ENCODE data around the gene RNF149.

RNF149 gene

GRCh38 chr2:101328474-101329007, 20.0 kb upstream of the RNF149 start:
- TF ChIP-seq RARB (CRISPR knock-in tag; IDR thresholded peaks at IDR 0.05) (no peak), ZC3H10 (CRISPR knock-in tag; IDR thresholded peaks at IDR 0.05) (no peak), TCF4 (CRISPR knock-in tag; IDR thresholded peaks at IDR 0.05; ENCODE audit: borderline replicate concordance) (no peak), ZNF70 (CRISPR knock-in tag; IDR thresholded peaks at IDR 0.05) (no peak), CREB5 (CRISPR knock-in tag; IDR thresholded peaks at IDR 0.05; ENCODE audit: low read depth) (no peak), PATZ1 (CRISPR knock-in tag; IDR thresholded peaks at IDR 0.05; ENCODE audit: borderline replicate concordance) (no peak), ZFP3 (CRISPR knock-in tag; IDR thresholded peaks at IDR 0.05) (no peak)
- ATAC-seq: no peak

- ATAC-seq: no peak
Measured at GRCh38 chr2:101327863-101328394, 19.4 kb upstream of the RNF149 start.

More at GRCh38 chr2:101327863-101328394, 19.4 kb upstream of the RNF149 start:
- no peak for TF ChIP-seq POU6F1 (CRISPR knock-in tag; IDR thresholded peaks at IDR 0.05; ENCODE audit: borderline replicate concordance, low read depth)
- TF ChIP-seq ARNTL (CRISPR knock-in tag; IDR thresholded peaks at IDR 0.05; ENCODE audit: borderline replicate concordance, low read depth): no peak
- TF ChIP-seq TSHZ2 (CRISPR knock-in tag; IDR thresholded peaks at IDR 0.05): no peak
- no peak for TF ChIP-seq BACH2 (CRISPR knock-in tag; IDR thresholded peaks at IDR 0.05; ENCODE audit: borderline replicate concordance)
- TF ChIP-seq RARB (CRISPR knock-in tag; IDR thresholded peaks at IDR 0.05): no peak
- no peak for TF ChIP-seq ZFP30 (CRISPR knock-in tag; IDR thresholded peaks at IDR 0.05)
- TF ChIP-seq CSDC2 (CRISPR knock-in tag; IDR thresholded peaks at IDR 0.05): no peak
- TF ChIP-seq ZNF8 (CRISPR knock-in tag; IDR thresholded peaks at IDR 0.05): no peak
- no peak for TF ChIP-seq PATZ1 (CRISPR knock-in tag; IDR thresholded peaks at IDR 0.05; ENCODE audit: borderline replicate concordance)
- TF ChIP-seq SNAI2 (CRISPR knock-in tag; IDR thresholded peaks at IDR 0.05): no peak
- no peak for TF ChIP-seq ZC3H10 (CRISPR knock-in tag; IDR thresholded peaks at IDR 0.05)
- TF ChIP-seq PPARA (CRISPR knock-in tag; IDR thresholded peaks at IDR 0.05; ENCODE audit: borderline replicate concordance): no peak
- no peak for TF ChIP-seq ZFP3 (CRISPR knock-in tag; IDR thresholded peaks at IDR 0.05)
